Transverse colon (tissue), 4 donors: ENCODE results near the gene IDI1.
"Not testable (repeated sequence)": the region's sequence is repeated elsewhere in the genome, so short reads cannot be mapped to it uniquely, and the experiment has no call there.

ENCODE experiments used
- CTCF ChIP-seq, 5 experiments: fragments of 200-600 bp in 3 of 5; fragments of 450-650 bp in 2 of 5; sonication (generic) in 3 of 5; IDR thresholded peaks; 1 replicate in 2 of 5; 2 replicates in 3 of 5; pipeline ENCODE4 v1.5.1; 2016 to 2017; ENCODE audit warnings: antibody characterized with exemption in 5 of 5, inconsistent platforms in 3 of 5, mild to moderate bottlenecking in 2 of 5, moderate library complexity in 1 of 5
- EP300 ChIP-seq: sonication (generic); formaldehyde crosslinking; IDR thresholded peaks from one replicate; pipeline ENCODE4 v1.6.1; 2017; ENCODE audit warnings: antibody characterized with exemption, low read depth
- POLR2A ChIP-seq: fragments of 450-650 bp; IDR thresholded peaks from one replicate; pipeline ENCODE4 v1.6.1; 2016; ENCODE audit warnings: antibody characterized with exemption, mild to moderate bottlenecking, moderate library complexity
- POLR2AphosphoS5 ChIP-seq, 3 donors: sonication (generic); formaldehyde crosslinking; IDR thresholded peaks; one replicate each; pipeline ENCODE4 v1.6.1; 2016; ENCODE audit warnings: antibody characterized with exemption in 3 of 3

GRCh38 chr10:1038769-1039168 lies 10.2 kb downstream of the IDI1 start:
- TF ChIP-seq CTCF (IDR thresholded peaks at IDR 0.05); POLR2AphosphoS5 (IDR thresholded peaks at IDR 0.05); POLR2A; EP300: not testable (repeated sequence)
